CD4-positive, alpha-beta T cell treated with Interferon alpha-2 for 1 hour (primary cell): ENCODE measurements around the gene TEX14.
"Not testable (repeated sequence)": the region's sequence is repeated elsewhere in the genome, so short reads cannot be mapped to it uniquely, and the experiment has no call there.

Experiments used
- DNase-seq, 2 donors: peaks; one replicate each; pipeline ENCODE4 v3.0.0-alpha.2; 2020 to 2022

Gene TEX14

DNA sequence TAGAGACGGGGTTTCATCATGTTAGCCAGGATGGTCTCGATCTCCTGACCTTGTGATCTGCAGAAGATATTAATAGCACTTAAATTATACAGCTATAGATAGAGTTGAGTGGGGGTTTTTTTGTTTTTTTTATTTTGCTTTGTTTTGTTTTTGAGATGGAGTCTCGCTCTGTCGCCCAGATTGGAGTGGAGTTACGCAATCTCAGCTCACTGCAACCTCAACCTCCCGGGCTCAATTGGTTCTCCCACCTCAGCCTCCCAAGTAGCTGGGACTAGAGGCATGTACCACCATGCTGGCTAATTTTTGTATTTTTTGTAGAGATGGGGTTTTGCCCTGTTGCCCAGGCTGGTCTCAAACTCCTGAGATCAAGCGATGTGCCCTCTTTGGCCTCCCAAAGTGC, 1.8 kb downstream of the TEX14 start:
- DNase-seq, result not testable (repeated sequence)

DNA sequence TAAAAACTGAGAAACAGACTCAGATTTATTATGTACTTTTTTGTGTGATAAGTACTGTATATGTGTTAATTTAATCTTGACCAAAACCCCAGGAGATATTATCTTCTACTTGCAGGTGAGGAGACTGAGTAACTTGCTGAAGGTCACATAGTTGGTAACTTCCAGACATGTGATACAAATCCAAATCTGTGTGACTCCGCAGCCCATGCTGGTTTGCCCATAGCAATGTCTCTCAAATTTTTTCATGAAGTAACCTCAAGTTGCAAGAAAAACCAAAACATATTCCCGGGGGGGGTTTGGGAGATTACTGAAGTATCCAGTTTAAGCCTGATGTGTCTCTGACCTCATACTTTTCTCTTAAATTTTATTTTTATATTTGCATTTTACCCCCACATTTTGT, 3.3 kb downstream of the TEX14 start:
- no peak for DNase-seq

DNA sequence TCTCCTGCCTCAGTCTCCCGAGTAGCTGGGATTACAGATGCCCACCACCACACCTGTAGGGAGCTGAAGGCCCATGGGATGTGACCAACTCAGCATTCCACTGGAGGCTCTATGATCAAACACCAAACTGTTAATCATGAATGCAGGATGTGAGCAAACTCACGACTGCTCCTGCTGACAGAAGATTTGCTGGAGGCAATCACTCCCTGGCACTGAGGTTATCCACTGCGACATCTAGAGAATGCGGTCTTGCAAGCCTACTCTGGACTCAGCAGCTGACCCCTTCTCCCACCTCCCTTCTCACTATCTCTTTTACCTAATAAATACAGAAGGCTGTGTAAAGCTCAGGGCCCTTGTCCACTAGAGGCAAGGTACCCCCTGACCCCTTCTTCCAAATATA, 4.9 kb downstream of the TEX14 start:
- no peak for DNase-seq

DNA sequence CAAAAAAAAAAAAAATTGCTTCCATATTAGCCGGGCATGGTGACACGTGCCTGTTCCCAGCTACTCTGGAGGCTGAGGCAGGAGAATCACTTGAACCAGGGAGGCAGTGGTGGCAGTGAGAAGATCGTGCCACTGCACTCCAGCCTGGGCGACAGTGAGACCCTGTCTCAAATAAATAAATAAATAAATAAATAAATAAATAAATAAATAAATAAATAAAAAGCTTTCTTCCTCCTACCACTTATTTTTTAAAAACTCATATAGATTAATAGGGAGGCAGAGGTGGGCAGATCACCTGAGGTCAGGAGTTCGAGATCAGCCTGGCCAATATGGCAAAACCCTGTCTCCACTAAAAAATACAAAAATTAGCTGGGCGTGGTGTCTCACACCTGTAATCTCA, 7.4 kb downstream of the TEX14 start:
- DNase-seq, result not testable (repeated sequence)

DNA sequence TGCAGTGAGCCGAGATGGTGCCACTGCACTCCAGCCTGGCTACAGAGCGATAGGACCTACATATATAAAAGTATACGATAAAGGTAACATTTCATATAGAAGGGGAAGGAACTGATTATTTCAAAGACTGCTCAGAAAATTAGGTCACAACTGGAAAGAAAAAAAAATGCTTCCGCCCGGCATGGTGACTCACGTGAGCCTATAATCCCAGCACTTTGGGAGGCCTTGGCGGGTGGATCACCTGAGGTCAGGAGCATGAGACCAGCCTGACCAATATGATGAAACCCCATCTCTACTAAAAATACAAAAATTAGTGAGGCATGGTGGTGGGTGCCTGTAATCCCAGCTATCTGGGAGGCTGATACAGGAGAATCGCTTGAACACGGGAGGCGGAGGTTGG, 7.8 kb downstream of the TEX14 start:
- no peak for DNase-seq

DNA sequence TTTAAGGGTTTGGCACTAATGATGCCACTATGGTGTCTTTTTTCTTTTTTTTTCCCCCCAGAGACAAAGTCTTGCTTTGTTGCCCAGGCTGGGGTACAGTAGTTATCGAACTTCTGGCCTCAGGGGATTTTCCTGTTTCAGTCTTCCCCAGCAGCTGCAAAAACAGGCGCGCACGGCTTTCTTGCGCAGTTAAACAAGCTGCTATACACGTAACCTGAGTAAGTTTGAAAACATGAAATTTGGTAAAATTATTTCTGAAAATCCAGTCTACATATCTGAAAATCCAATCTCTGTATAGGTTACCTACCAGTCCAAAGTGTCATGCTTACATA, 11.8 kb downstream of the TEX14 start:
- DNase-seq, result no peak

DNA sequence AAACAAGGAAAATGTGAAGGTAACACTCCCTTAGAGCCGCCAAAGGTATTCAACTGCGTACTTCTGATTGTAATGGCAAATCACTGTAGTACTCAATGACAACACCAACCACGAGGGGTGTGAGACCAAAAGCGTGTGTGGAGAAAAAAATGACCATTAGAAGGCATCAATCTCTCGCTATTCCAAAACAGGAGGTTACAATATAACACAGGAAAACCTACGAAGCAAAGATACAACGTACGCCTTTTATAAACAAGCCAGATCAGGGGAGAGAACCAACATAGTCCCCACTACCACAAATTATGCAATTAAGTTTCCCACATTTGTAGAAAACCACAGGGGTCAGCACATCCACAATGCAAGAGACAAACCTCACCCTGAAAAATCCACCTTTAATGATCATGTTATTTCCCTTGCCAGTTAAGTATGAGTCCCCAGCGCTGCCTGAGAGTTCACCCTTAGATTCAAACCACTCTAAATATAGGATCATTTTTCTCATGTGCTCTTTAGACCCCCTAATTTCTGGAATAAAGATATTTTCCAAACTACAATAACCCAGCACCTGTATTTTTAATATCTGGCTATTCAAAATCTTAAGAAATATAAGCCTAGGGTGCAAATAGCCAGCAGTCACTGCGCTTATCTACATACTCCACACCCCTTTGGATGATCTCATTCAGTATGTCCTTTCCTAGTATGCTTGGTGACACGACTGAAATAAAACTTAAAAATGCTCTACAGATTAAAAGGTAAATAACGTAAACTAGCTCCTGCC, 12.4 kb downstream of the TEX14 start:
- no peak for DNase-seq

DNA sequence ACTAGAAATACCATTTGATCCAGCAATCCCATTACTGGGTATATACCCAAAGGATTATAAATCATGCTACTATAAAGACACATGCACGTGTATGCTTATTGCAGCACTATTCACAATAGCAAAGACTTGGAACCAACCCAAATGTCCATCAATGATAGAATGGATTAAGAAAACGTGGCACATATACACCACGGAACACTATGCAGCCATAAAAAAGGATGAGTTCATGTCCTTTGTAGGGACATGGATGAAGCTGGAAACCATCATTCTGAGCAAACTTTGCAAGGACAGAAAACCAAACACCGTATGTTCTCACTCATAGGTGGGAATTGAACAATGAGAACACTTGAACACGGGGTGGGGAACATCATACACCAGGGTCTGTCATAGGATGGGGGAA, 13.6 kb downstream of the TEX14 start:
- not testable (repeated sequence) for DNase-seq

DNA sequence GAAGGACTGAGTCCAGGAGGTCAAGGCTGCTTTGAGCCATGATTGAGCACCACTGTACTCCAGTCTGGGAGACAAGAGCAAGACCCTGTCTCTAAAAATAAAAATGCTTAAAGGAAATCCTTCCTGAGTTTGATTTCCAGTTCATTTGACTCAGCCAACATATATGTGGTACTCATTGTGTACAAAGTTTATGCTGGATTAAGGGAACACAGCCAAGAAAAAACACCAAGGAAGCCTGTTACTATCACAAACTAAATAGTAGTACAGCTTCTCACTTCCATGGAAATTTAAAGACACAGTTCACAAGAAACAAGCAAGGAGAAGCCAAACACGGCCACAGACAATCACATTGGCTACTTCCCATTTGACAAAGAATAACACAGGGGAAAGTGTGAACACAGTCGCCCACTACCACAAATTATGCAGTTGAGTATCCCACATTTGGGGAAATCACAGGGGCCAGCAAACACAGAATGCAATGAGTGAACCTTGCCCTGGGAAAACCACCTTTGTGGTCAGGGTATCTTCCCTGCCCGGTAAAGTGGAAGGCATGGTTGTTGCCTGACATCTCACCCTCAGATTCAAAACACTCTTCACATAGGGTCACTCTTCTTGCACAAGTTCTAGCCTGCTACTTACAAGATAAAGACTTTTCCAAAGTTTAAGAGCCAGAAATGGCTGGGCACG, 14.5 kb downstream of the TEX14 start:
- no peak for DNase-seq

DNA sequence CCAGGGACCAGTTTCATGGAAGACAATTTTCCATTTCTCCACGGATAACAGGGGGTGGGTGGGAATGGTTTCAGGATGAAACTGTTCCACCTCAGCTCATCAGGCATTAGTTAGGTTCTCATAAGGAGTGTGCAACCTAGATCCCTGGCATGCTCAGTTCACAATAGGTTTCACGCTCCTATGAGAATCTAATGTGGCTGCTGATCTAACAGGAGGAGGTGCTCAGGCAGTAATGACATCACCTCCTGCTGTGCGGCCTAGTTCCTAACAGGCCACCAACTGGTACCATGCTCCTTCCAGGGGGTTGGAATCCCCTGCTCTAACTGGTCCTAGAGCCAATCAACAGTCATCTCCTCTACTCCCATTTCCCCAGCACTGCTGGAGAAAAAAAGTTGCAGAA, 19.9 kb downstream of the TEX14 start:
- no peak for DNase-seq

DNA sequence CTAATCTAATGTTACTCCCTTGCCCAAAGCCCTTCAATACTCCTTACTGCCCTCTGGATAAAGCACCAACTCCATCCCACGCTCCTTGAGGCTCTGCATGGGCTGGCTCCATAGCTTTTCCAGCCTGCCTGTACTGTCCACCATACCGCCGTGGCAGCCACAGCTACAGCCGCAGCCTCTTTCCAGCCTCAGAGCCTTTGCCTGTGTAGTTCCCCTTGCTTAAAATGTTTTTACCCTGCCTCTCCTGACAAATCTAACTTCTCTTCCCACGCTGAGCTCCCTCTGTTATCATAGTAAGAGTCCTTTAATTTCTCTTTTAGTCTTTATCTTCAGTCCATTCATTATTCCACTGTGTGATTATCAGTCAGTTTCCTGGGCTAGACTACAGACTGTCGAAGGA, 22.0 kb downstream of the TEX14 start:
- DNase-seq, result no peak

DNA sequence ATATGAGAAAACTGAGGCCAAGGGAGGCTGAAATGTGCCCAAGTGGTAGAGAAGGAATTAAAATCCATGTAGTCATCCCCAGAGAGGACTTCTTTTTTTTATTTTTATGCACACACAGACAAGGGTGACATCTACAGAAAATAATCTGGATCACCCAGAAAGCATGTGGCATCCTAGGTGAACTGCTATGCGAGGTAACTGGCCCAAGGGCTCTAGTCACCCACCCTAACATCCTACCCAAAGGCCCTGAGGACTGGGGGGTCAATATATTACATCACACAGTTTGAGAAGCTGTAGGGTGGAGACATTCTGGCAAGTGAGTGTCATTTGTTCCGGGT, 23.3 kb downstream of the TEX14 start:
- no peak for DNase-seq

DNA sequence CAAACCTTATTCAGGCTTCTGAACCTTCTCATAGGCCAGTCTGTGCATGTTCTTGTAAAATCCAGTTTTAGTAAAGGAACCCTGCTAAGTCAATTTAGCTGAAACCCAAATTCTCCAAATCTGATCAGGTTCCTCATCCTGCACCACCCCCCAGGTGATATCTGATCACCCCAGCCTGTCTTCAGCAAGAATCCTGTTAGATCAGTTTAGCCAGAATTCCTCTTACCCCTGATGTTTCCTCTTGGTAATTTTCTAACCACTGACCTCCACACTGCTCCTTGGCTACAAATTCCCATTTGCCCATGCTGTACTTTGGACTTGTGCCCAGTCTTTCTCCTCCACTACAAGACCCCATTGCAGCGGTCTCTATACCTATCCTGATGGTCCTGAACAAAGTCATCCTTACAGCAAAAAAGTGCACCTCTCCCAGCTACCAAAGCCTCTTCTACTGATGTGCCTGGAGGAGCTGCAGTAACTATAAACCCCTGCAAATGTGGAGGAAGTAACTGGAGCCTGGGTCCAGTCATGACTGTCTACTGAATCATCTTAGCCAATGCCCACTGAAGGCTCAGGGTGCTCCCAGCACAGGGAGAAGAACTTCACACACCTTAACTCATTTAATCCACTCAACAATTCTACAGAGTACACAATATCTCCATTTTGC, 23.8 kb downstream of the TEX14 start:
- DNase-seq, result no peak

DNA sequence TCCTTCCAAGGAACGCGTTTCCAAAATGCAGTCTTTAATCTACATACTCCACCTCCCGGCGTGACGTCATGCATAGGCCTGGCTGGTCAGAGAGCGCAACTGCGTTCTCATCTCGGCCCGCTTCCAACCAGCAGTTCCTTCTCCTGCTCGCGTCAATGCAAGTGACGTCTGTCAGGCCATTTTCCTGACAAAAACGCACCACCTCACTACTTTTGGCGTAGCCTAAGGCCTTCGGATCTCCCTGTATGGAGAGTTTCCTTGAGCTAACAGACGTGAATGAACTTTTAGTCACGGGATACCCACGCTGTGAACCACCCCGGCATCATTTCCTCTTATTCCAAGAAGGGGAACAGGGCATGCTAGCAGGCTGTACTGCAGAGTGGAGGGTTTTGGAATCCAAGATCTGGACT, 25.0 kb downstream of the TEX14 start:
- peak; percentile 56 to 74 for DNase-seq

DNA sequence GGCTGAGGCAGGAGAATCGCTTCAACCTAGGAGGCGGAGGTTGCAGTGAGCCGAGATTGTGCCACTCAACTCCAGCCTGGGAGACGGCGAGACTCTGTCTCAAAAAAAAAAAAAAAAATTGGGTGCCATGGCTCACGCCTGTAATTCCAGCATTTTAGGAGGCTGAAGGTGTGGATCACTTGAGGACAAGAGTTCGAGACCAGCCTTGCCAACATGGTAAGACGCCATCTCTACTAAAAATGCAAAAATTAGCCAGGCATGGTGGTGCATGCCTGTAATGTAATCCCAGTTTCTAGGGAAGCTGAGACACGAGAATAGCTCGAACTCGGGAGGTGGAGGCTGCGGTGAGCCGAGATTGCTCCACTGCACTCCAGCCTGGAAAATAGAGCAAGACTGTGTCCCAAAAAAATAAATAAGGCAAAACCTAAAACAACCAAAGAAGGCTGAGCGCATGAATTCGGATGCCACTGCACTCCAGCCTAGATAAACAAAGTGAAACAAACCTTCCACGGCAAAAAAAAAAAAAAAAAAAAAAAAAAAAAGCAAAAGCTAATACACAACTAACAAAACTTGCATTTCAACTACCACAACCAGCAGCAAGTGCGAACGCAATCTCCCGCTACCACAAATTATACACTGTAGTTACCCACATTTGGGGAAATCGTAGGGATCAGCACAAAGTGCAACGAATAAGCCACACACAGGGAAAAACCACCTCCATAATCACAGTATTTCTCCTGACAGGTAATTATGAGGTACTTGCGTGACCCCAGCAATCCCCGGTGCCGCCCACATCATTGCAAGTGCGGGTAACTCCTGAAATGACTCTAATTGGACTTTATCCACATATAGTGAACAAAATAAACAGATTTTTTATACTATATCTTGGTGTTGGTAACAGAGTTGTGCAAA, 25.6 kb downstream of the TEX14 start:
- no peak for DNase-seq

DNA sequence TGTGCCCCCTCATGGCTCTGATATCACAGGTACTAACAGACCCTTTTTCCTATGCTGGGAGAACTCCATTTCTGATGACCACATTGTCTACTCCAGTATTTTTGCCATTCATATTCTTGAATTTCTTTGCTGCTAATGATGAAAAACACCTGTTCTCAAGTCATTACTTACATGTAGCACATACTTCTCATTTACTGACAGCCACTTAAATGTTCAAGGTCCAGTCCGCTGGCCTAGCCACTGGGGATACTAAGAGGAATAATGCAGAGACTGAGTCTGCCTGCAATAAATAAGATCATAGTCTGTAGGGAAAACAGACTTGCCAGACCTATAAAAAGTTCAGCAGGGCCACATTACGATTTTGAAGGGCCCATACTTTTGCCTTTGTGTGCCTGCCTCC, 27.5 kb downstream of the TEX14 start:
- DNase-seq, result no peak

DNA sequence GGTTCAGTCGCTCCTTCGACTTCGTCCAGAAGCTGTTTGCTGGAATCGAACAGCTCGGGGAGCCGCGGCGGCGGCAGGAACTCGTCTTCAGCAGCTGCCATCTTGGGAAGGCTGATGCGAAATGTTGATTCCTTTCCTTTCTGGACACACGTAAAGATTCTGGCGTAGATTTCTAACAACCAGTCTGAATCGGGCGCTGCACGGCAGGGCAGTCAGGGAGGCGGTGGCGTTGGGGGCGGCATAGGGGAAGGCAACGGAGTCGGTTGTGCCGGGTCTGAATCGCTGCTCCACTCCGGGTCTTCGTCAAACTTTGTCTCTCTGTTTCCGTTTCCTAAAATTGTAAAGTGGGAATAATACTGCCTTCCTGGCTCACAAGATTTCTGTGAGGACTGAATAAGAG, 30.3 kb downstream of the TEX14 start:
- DNase-seq, result no peak

DNA sequence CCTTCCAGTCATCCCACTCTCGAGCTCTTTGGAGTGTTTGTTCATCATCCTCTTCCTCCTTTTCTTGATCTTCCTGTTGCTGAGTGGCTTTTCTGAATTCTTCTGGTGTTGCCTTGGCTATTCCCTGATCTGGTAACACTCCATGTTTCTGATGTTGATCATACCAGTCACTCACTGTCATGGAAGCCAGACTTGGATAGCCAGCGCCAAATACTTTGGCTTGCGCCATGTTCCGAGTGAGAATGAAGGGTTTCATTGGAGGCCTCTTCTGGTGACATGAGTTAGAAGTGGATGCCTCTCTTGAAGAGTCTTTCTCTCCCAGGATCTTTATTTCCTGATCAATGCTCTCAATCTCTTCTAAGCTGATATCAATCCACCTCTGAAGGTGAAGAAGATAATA, 31.2 kb downstream of the TEX14 start:
- DNase-seq, result no peak

DNA sequence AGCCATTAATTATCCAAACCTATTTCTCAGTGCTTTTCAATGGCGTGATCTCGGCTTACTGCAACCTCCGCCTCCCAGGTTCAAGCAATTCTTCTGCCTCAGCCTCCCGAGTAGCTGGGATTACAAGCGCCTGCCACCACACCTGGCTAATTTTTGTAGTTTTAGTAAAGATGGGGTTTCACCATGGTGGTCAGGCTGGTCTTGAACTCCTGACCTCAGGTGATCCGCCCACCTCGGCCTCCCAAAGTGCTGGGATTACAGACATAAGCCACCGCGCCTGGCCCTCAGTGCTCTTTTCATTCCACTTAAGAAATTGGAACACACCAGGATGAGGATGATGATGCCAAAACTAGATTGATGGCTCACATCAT, 32.1 kb downstream of the TEX14 start:
- not testable (repeated sequence) for DNase-seq

DNA sequence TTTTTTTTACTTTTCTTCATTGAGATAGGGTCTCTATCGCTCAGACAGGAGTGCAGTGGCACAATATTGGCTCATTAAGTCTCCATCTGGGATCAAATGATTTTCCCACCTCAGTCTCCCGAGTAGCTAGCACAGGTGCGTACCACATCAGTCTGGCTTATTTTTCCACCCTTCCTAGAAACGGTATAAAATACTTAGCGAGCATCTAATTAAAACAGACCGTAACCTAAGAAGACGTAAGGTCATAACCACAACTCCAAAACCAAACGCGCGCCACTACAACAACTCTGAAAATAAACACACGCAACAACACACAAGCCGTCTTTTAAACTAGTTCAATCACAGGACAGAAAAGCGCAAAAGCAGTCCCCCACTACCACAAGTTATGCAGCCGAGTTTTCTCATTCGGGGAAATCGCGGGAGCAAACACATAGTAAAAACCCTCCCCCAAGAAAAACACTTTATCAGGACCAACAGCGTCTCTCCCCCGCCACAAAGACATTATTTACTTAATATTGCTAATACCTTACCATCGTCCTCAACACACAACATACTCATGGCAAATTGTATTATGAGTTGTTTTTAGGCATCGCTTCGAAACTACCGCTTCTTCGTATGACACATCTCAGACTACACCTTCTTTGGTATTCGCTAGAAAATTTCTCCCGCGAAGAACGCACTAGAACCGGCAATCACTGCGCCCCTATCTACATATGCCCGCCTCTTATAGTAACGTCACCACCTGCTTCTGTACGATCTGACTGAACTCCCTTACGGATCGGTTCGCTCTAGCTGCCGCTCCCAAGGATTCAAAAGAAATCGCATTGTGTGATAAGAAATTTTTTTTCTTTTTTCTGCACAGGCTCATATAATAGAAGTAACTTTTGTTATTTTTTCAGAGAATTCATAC, 32.8 kb downstream of the TEX14 start:
- DNase-seq, result peak; percentile 88 to 91

DNA sequence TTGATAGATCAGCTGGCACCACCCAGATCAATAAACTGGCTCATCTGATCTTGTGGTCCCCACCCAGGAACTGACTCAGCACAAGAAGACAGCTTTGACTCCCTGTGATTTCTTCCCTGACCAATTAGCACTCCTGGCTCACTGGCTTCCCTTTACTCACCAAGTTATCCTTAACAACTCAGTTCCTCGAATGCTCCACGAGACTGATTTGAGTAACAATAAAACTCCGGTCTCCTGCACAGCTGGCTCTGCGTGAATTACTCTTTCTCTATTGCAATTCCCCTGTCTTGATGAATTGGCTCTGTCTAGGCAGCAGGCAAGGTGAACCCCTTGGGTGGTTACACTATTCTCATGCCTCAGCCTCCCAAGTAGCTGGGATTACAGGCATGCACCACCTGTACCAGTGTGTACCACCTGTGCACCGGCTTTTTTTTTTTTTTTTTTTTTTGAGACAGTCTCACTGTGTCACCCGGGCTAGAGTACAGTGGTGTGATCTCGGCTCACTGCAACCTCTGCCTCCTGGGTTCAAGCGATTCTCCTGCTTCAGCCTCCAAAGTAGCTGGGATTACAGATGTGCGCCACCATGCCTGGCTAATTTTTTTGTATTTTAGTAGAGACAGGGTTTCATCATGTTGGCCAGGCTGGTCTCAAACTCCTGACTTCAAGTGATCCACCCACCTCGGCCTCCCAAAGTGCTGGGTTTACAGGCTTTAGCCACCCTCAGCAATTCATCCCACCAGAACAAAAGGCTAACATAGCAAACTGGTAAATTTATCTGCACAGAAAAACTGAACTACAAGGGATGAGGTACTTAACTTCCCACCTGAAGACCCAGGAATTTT, 33.7 kb downstream of the TEX14 start:
- DNase-seq, result peak; percentile 6 to 24
